PC-3 (cell line): ENCODE measurements around the gene ENHO. TPM values are rescaled to one million over a fixed set of nuclear protein-coding genes. Genes with fewer than 3 reads are reported as not detected.

Source experiments
- ATAC-seq: fragments of 200-7000 bp; cut with Tn5 transposase; 2 replicates; pipeline ENCODE4 v1.9.1; 2020; ENCODE audit warnings: mild to moderate bottlenecking, moderate library complexity
- BruUV-seq: library from RNA; stranded (reverse); fragments of 400-500 nt; replicated peaks from 2 replicates; lab custom pipeline; 2021; lab: Mats Ljungman, UMichigan
- CTCF ChIA-PET: fragments of 300-600 bp; sonication (Branson Sonifier 250); formaldehyde crosslinking; loops from one replicate; lab custom pipeline; 2022; ENCODE audit warnings: antibody characterized with exemption; lab: Charles Lee
- POLR2A ChIA-PET: fragments of 300-600 bp; sonication (Branson Sonifier 250); formaldehyde crosslinking; loops from one replicate; lab custom pipeline; 2022; ENCODE audit warnings: antibody characterized with exemption; ENCODE audit not compliant: unreplicated experiment; lab: Charles Lee
- DNase-seq: peaks from one replicate; pipeline ENCODE4 v3.0.0-alpha.2; 2015
- H2AFZ ChIP-seq: fragments of 300-600 bp; sonication (generic); 2 replicates; pipeline ENCODE4 v1.6.0; 2016; ENCODE audit warnings: antibody characterized with exemption, low read length
- H3F3A ChIP-seq: fragments of 300-600 bp; sonication (generic); one replicate; pipeline ENCODE4 v1.6.0; 2017; ENCODE audit warnings: antibody characterized with exemption, low read length, control low read depth, mild to moderate bottlenecking; ENCODE audit not compliant: unreplicated experiment
- H3K27ac ChIP-seq: fragments of 300-600 bp; sonication (generic); 2 replicates; pipeline ENCODE4 v1.5.1; 2016; ENCODE audit warnings: mild to moderate bottlenecking, low read length
- H3K27me3 ChIP-seq: fragments of 300-600 bp; sonication (generic); 2 replicates; pipeline ENCODE4 v1.6.1; 2016; ENCODE audit warnings: low read length, mixed read lengths
- H3K36me3 ChIP-seq: fragments of 300-600 bp; sonication (generic); 2 replicates; pipeline ENCODE4 v1.6.1; 2016; ENCODE audit warnings: low read depth, mixed run types, low read length, mixed read lengths
- H3K4me1 ChIP-seq: fragments of 300-600 bp; sonication (generic); 2 replicates; pipeline ENCODE4 v1.5.1; 2016; ENCODE audit warnings: low read length; ENCODE audit not compliant: insufficient read depth
- H3K4me2 ChIP-seq: fragments of 300-600 bp; sonication (generic); 2 replicates; pipeline ENCODE4 v1.6.0; 2016; ENCODE audit warnings: low read length
- H3K4me3 ChIP-seq: fragments of 300-600 bp; sonication (generic); 2 replicates; pipeline ENCODE4 v1.5.1; 2016; ENCODE audit warnings: mild to moderate bottlenecking, low read length, mixed read lengths
- H3K79me2 ChIP-seq: fragments of 300-600 bp; sonication (generic); 2 replicates; pipeline ENCODE4 v1.6.1; 2017; ENCODE audit warnings: low read length, mixed read lengths
- H3K9ac ChIP-seq: fragments of 300-600 bp; sonication (generic); 2 replicates; pipeline ENCODE4 v1.6.0; 2016; ENCODE audit warnings: mild to moderate bottlenecking, low read length
- H3K9me2 ChIP-seq: fragments of 300-600 bp; sonication (generic); replicated peaks from 2 replicates; pipeline ENCODE4 v1.6.1; 2016; ENCODE audit warnings: mixed run types, low read length, mixed read lengths
- H3K9me3 ChIP-seq: fragments of 300-600 bp; sonication (generic); 2 replicates; pipeline ENCODE4 v1.6.1; 2016; ENCODE audit warnings: low read length, mixed read lengths
- H4K20me1 ChIP-seq: fragments of 300-600 bp; sonication (generic); 2 replicates; pipeline ENCODE4 v1.6.1; 2016; ENCODE audit warnings: low read length, mixed read lengths
- EZH2 ChIP-seq: fragments of 300-600 bp; sonication (generic); IDR thresholded peaks from one replicate; pipeline ENCODE4 v1.6.1; 2017; ENCODE audit warnings: antibody characterized with exemption, mild to moderate bottlenecking, low read length; ENCODE audit not compliant: unreplicated experiment
- EZH2phosphoT487 ChIP-seq: fragments of 300-600 bp; sonication (generic); IDR thresholded peaks from 2 replicates; pipeline ENCODE4 v1.6.1; 2018; ENCODE audit warnings: mild to moderate bottlenecking, antibody characterized with exemption, low read length, borderline replicate concordance
- intact Hi-C: fragments of 100-400 bp; cut with micrococcal nuclease; formaldehyde crosslinking; loops from 2 replicates; pipeline ENCODE4 v1.9.0; 2023
- total RNA-seq: library from RNA; depleted of rRNA; stranded (reverse); fragments of >200 nt; gene quantifications from 2 replicates; pipeline ENCODE4 v1.2.3, GENCODE V29; 2014
- TF ChIP-seq, protein P1 (sequence below): fragments of 300-600 bp; sonication (generic); conservative IDR thresholded peaks from 2 replicates; pipeline ENCODE4 v1.5.1; 2017; ENCODE audit warnings: antibody characterized with exemption, low read depth, mild to moderate bottlenecking, low read length

Gene ENHO
- total RNA-seq, 1 experiment from 2014 or later = 1.3 TPM

DNA sequence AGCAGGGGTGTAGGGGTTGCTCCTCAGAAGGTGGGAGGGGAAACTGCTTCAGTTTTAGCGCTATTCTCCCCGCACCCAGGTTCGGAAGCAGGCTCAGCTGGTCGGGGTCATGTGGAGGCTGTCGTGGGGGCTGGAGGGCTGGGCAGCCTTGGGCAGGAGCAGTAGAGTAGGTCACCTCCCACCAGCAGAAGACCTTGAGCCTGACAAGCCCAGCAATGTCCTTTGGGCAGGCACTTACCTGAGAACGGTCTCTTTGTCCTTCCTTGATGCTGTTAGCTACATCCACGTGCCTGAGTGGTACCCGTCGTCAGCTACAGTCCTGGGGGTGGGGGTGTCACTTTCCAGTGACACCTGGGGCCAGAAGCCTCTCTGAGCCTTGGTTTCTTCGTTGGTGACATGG is 20.3 kb downstream of the ENHO start:
- Histone ChIP-seq H2AFZ (no peak overlapping the region), H3K9me2 (no peaks in the 10 kb centered on the region), H3K9ac (no peak overlapping the region), H3K9me3 (no peaks in the 10 kb centered on the region), H3K27ac (0 out of 2 replicates have a peak overlapping the region, but pooled peaks have one; percentile 30), H3K79me2 (no peaks in the 10 kb centered on the region), H3K4me1 (peaks cover 31% of the 10 kb centered on the region), H3K36me3 (no peaks in the 10 kb centered on the region), H3K4me3 (no peak overlapping the region; the same call in 1 of the 2 replicates), H3K27me3 (no peaks in the 10 kb centered on the region), H4K20me1 (0 out of 2 replicates have a peak, but pooled peaks cover 5% of the 10 kb centered on the region), H3F3A (no peaks in the 10 kb centered on the region), H3K4me2 (peak overlapping the region; percentile 57)
- POLR2A ChIA-PET = no interaction called here
- CTCF ChIA-PET = interaction anchor here (0.6 to 2.9 kb wide), 7 partner anchors 44 to 1182 kb away, joined by 3 to 15 read pairs (median 5); no protein-coding TSS in a partner anchor
- intact Hi-C loops = loop anchor here (5.0 kb wide), 1 partner anchor 90 kb away; no protein-coding TSS in a partner anchor
- no TSS peak for BruUV-seq
- DNase-seq = no peak
- ATAC-seq = peak; percentile 7
- TF ChIP-seq, protein P1, sequence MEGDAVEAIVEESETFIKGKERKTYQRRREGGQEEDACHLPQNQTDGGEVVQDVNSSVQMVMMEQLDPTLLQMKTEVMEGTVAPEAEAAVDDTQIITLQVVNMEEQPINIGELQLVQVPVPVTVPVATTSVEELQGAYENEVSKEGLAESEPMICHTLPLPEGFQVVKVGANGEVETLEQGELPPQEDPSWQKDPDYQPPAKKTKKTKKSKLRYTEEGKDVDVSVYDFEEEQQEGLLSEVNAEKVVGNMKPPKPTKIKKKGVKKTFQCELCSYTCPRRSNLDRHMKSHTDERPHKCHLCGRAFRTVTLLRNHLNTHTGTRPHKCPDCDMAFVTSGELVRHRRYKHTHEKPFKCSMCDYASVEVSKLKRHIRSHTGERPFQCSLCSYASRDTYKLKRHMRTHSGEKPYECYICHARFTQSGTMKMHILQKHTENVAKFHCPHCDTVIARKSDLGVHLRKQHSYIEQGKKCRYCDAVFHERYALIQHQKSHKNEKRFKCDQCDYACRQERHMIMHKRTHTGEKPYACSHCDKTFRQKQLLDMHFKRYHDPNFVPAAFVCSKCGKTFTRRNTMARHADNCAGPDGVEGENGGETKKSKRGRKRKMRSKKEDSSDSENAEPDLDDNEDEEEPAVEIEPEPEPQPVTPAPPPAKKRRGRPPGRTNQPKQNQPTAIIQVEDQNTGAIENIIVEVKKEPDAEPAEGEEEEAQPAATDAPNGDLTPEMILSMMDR = no peak
- TF ChIP-seq EZH2phosphoT487 (no peak), EZH2 (no peak)

DNA sequence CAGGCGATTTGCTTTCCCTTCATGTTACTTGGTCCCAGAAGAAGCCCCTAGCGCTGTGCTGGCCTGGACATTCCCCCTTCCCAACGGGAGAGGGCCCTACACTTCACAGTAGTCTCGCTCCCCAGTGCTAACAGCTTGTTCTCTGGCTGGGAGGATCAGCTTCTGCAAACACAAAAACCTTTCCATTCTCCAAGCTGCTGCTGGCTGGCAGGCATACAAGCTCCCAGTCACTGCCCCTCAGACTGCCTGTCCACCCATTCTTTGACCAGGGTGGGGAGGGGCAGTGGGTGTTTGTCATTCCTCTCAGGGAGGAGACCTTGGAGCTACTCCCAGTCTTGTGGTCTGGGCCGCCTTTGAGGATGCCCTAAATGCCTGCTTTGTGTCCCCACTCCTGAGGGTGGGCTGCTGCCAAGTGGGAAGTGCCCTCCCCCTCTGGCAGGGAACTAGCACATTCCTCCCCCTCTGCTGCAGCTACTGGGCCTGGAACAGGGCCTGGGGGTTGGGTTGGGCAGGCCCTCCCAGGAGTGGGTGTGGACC is 20.8 kb downstream of the ENHO start:
- H3K9me2 ChIP-seq = no peaks in the 10 kb centered on the region
- ChIA-PET CTCF (interaction anchor here (0.6 to 2.9 kb wide), 8 partner anchors 24 to 1182 kb away, joined by 3 to 15 read pairs (median 6); no protein-coding TSS in a partner anchor), POLR2A (interaction anchor here (0.5 kb wide), 2 partner anchors 35 to 168 kb away, joined by 3 to 5 read pairs; no protein-coding TSS in a partner anchor)
- no peak overlapping the region for H3K27ac ChIP-seq
- H3K4me2 ChIP-seq = peak overlapping the region; percentile 57
- intact Hi-C loops = loop anchor here (2.0 to 5.0 kb wide), 2 partner anchors 65 to 90 kb away; no protein-coding TSS in a partner anchor
- no peak overlapping the region for H3K4me3 ChIP-seq
- TF ChIP-seq EZH2 = no peak
- no peak for TF ChIP-seq EZH2phosphoT487
- TF ChIP-seq, protein P1 = peak; percentile 38
- H3K79me2 ChIP-seq = no peaks in the 10 kb centered on the region
- H3F3A ChIP-seq = no peaks in the 10 kb centered on the region
- ATAC-seq (peak; percentile 77), DNase-seq (peak; percentile 82)
- no peak overlapping the region for H3K9ac ChIP-seq
- 0 out of 2 replicates have a peak, but pooled peaks cover 5% of the 10 kb centered on the region for H4K20me1 ChIP-seq
- no peak overlapping the region for H2AFZ ChIP-seq
- no peaks in the 10 kb centered on the region for H3K9me3 ChIP-seq
- no TSS peak for BruUV-seq
- H3K27me3 ChIP-seq = no peaks in the 10 kb centered on the region
- H3K4me1 ChIP-seq = peaks cover 31% of the 10 kb centered on the region
- H3K36me3 ChIP-seq = no peaks in the 10 kb centered on the region

DNA sequence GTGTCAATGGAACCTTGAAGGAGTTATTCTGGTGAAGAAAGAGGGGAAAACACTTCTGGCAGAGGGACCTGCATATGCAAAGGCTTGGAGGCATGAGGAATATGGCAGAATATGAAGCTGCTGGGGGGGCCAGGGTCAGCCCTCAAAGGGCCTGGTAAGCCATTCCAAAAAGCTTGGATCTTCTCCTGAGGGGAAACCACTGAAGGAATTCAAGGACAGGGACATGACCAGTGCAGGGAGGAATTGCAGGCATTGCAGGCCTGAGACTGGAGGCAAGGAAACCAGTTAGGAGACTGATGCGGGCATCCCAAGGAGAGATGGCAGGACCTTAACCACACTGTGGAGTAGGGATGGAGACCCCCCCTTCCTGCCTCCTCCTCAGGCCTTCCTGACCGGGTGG is 21.4 kb downstream of the ENHO start:
- H4K20me1 ChIP-seq = 0 out of 2 replicates have a peak, but pooled peaks cover 5% of the 10 kb centered on the region
- DNase-seq = no peak
- H2AFZ ChIP-seq = no peak overlapping the region
- H3K79me2 ChIP-seq = no peaks in the 10 kb centered on the region
- H3K27me3 ChIP-seq = no peaks in the 10 kb centered on the region
- no peak for TF ChIP-seq EZH2phosphoT487
- no peak for TF ChIP-seq EZH2
- TF ChIP-seq, protein P1 = no peak
- CTCF ChIA-PET = interaction anchor here (0.6 to 2.9 kb wide), 5 partner anchors 23 to 98 kb away, joined by 4 to 15 read pairs (median 8); no protein-coding TSS in a partner anchor
- POLR2A ChIA-PET = interaction anchor here (0.5 kb wide), 2 partner anchors 35 to 168 kb away, joined by 3 to 5 read pairs; no protein-coding TSS in a partner anchor
- H3K4me3 ChIP-seq = no peak overlapping the region
- intact Hi-C loops = loop anchor here (2.0 to 5.0 kb wide), 2 partner anchors 65 to 91 kb away; no protein-coding TSS in a partner anchor
- no peaks in the 10 kb centered on the region for H3K9me2 ChIP-seq
- no peak overlapping the region for H3K4me2 ChIP-seq
- H3K36me3 ChIP-seq = no peaks in the 10 kb centered on the region
- H3K9ac ChIP-seq = no peak overlapping the region
- H3K4me1 ChIP-seq = peaks cover 31% of the 10 kb centered on the region
- BruUV-seq = no TSS peak
- no peaks in the 10 kb centered on the region for H3F3A ChIP-seq
- no peak overlapping the region for H3K27ac ChIP-seq
- no peak for ATAC-seq
- no peaks in the 10 kb centered on the region for H3K9me3 ChIP-seq
